Activated CD4-positive, alpha-beta memory T cell treated with anti-CD3 and anti-CD28 coated beads for 36 hours (primary cell): ENCODE data around the gene DOCK2. TPM values are rescaled to one million over a fixed set of nuclear protein-coding genes. Genes with fewer than 3 reads are reported as not detected.
"Not testable (repeated sequence)": the region's sequence is repeated elsewhere in the genome, so short reads cannot be mapped to it uniquely, and the experiment has no call there.

Experiments used
- CTCF ChIA-PET: fragments of 350-600 bp; sonication (Branson Sonifier 250); formaldehyde crosslinking; loops from one replicate; lab custom pipeline; 2021; ENCODE audit warnings: antibody characterized with exemption, inconsistent platforms; lab: Charles Lee
- POLR2A ChIA-PET: fragments of 350-600 bp; sonication (Branson Sonifier 250); formaldehyde crosslinking; loops from one replicate; lab custom pipeline; 2021; ENCODE audit warnings: antibody characterized with exemption; lab: Charles Lee
- DNase-seq: peaks from one replicate; pipeline ENCODE4 v3.0.0-alpha.2; 2020
- H3K27ac Mint-ChIP-seq: one replicate; pipeline ENCODE4 v1.8.0; 2021; ENCODE audit warnings: mixed read lengths
- H3K27me3 Mint-ChIP-seq: one replicate; pipeline ENCODE4 v1.8.0; 2021; ENCODE audit warnings: mixed read lengths
- H3K36me3 Mint-ChIP-seq: one replicate; pipeline ENCODE4 v1.8.0; 2021; ENCODE audit warnings: mixed read lengths
- H3K4me1 Mint-ChIP-seq: one replicate; pipeline ENCODE4 v1.8.0; 2021; ENCODE audit warnings: low read depth, mixed read lengths
- H3K4me3 Mint-ChIP-seq: one replicate; pipeline ENCODE4 v1.8.0; 2021; ENCODE audit warnings: mild to moderate bottlenecking, mixed read lengths
- H3K9me3 Mint-ChIP-seq: one replicate; pipeline ENCODE4 v1.8.0; 2021; ENCODE audit warnings: mixed read lengths
- intact Hi-C: fragments of 100-400 bp; cut with micrococcal nuclease; formaldehyde crosslinking; loops from one replicate; pipeline ENCODE4 v1.15.1; 2023
- total RNA-seq, 2 experiments: library from RNA; stranded (reverse); gene quantifications; one replicate each; pipeline ENCODE4 v1.2.3, GENCODE V29; 2021

DOCK2 gene
- total RNA-seq, 2 experiments from 2014 or later, result 191 to 205 TPM

GRCh38 chr5:169762338-169763095 is 125.4 kb downstream of the DOCK2 start:
- peaks cover 76% of the 10 kb centered on the region for H3K36me3 Mint-ChIP-seq
- no peak overlapping the region for H3K27ac Mint-ChIP-seq
- ChIA-PET POLR2A (no interaction called here), CTCF (no interaction called here)
- intact Hi-C loops, result no loop called here
- H3K9me3 Mint-ChIP-seq, result no peaks in the 10 kb centered on the region
- DNase-seq, result no peak
- H3K4me3 Mint-ChIP-seq, result no peak overlapping the region
- H3K27me3 Mint-ChIP-seq, result no peaks in the 10 kb centered on the region
- H3K4me1 Mint-ChIP-seq, result no peaks in the 10 kb centered on the region

GRCh38 chr5:169763376-169764017 is 126.4 kb downstream of the DOCK2 start:
- Mint-ChIP-seq H3K36me3 (peaks cover 73% of the 10 kb centered on the region), H3K27me3 (no peaks in the 10 kb centered on the region), H3K4me1 (no peaks in the 10 kb centered on the region), H3K9me3 (no peaks in the 10 kb centered on the region), H3K4me3 (no peak overlapping the region), H3K27ac (no peak overlapping the region)
- ChIA-PET CTCF (no interaction called here), POLR2A (no interaction called here)
- no peak for DNase-seq
- intact Hi-C loops, result no loop called here

GRCh38 chr5:169764018-169764378 is 126.9 kb downstream of the DOCK2 start:
- Mint-ChIP-seq H3K27me3 (no peaks in the 10 kb centered on the region), H3K36me3 (peaks cover 71% of the 10 kb centered on the region), H3K27ac (no peak overlapping the region), H3K9me3 (no peaks in the 10 kb centered on the region), H3K4me3 (no peak overlapping the region), H3K4me1 (no peaks in the 10 kb centered on the region)
- DNase-seq, result no peak
- ChIA-PET POLR2A (no interaction called here), CTCF (no interaction called here)
- intact Hi-C loops, result no loop called here

- Mint-ChIP-seq H3K4me1 (no peaks in the 10 kb centered on the region), H3K4me3 (no peak overlapping the region), H3K27me3 (no peaks in the 10 kb centered on the region), H3K9me3 (no peaks in the 10 kb centered on the region), H3K36me3 (peaks cover 66% of the 10 kb centered on the region), H3K27ac (no peak overlapping the region)
- intact Hi-C loops, result no loop called here
- POLR2A ChIA-PET, result no interaction called here
- no peak for DNase-seq
- CTCF ChIA-PET, result no interaction called here
Observed at GRCh38 chr5:169765176-169765996, 128.3 kb downstream of the DOCK2 start.

- H3K27me3 Mint-ChIP-seq, H3K4me1 Mint-ChIP-seq, CTCF ChIA-PET, DNase-seq, H3K27ac Mint-ChIP-seq, intact Hi-C loops, POLR2A ChIA-PET, H3K4me3 Mint-ChIP-seq, H3K9me3 Mint-ChIP-seq: not testable (repeated sequence)
- H3K36me3 Mint-ChIP-seq, result peaks cover 58% of the 10 kb centered on the region
Observed at GRCh38 chr5:169766943-169767342, 129.9 kb downstream of the DOCK2 start.

- peaks cover 58% of the 10 kb centered on the region for H3K36me3 Mint-ChIP-seq
- H3K4me1 Mint-ChIP-seq, result no peaks in the 10 kb centered on the region
- CTCF ChIA-PET, result no interaction called here
- POLR2A ChIA-PET, result no interaction called here
- DNase-seq, result no peak
- no peaks in the 10 kb centered on the region for H3K27me3 Mint-ChIP-seq
- no peak overlapping the region for H3K4me3 Mint-ChIP-seq
- H3K9me3 Mint-ChIP-seq, result no peaks in the 10 kb centered on the region
- no peak overlapping the region for H3K27ac Mint-ChIP-seq
- intact Hi-C loops, result no loop called here
Observed at GRCh38 chr5:169767938-169768337, 130.9 kb downstream of the DOCK2 start.

GRCh38 chr5:169768416-169768815 is 131.3 kb downstream of the DOCK2 start:
- no peaks in the 10 kb centered on the region for H3K27me3 Mint-ChIP-seq
- H3K4me1 Mint-ChIP-seq, result no peaks in the 10 kb centered on the region
- ChIA-PET CTCF (no interaction called here), POLR2A (no interaction called here)
- no peak for DNase-seq
- no peak overlapping the region for H3K4me3 Mint-ChIP-seq
- peaks cover 58% of the 10 kb centered on the region for H3K36me3 Mint-ChIP-seq
- H3K27ac Mint-ChIP-seq, result no peak overlapping the region
- H3K9me3 Mint-ChIP-seq, result no peaks in the 10 kb centered on the region
- intact Hi-C loops, result no loop called here

GRCh38 chr5:169770109-169770508 is 133.0 kb downstream of the DOCK2 start:
- Mint-ChIP-seq H3K27ac (no peak overlapping the region), H3K9me3 (no peaks in the 10 kb centered on the region), H3K4me3 (no peak overlapping the region), H3K36me3 (peaks cover 49% of the 10 kb centered on the region), H3K4me1 (no peaks in the 10 kb centered on the region), H3K27me3 (no peaks in the 10 kb centered on the region)
- CTCF ChIA-PET, result no interaction called here
- POLR2A ChIA-PET, result interaction anchor here (0.6 kb wide), 1 partner anchor 1279 kb away, joined by 4 read pairs; no protein-coding TSS in a partner anchor
- intact Hi-C loops, result no loop called here
- DNase-seq, result no peak

- ChIA-PET CTCF (no interaction called here), POLR2A (no interaction called here)
- DNase-seq, result no peak
- H3K36me3 Mint-ChIP-seq, result peaks cover 42% of the 10 kb centered on the region
- no peaks in the 10 kb centered on the region for H3K9me3 Mint-ChIP-seq
- H3K4me3 Mint-ChIP-seq, result no peak overlapping the region
- H3K27me3 Mint-ChIP-seq, result no peaks in the 10 kb centered on the region
- H3K27ac Mint-ChIP-seq, result no peak overlapping the region
- intact Hi-C loops, result no loop called here
- no peaks in the 10 kb centered on the region for H3K4me1 Mint-ChIP-seq
Observed at GRCh38 chr5:169772256-169772655, 135.2 kb downstream of the DOCK2 start.

- POLR2A ChIA-PET, result no interaction called here
Observed at GRCh38 chr5:169772688-169773087, 135.6 kb downstream of the DOCK2 start.

GRCh38 chr5:169777159-169777558 is 140.1 kb downstream of the DOCK2 start:
- Mint-ChIP-seq H3K4me1 (peaks cover 7% of the 10 kb centered on the region), H3K36me3 (peaks cover 34% of the 10 kb centered on the region), H3K4me3 (no peak overlapping the region), H3K27ac (no peak overlapping the region), H3K9me3 (no peaks in the 10 kb centered on the region), H3K27me3 (no peaks in the 10 kb centered on the region)
- ChIA-PET POLR2A (no interaction called here), CTCF (no interaction called here)
- intact Hi-C loops, result no loop called here
- no peak for DNase-seq

More at GRCh38 chr5:169772688-169773087, 135.6 kb downstream of the DOCK2 start:
- H3K4me3 Mint-ChIP-seq, result no peak overlapping the region
- DNase-seq, result no peak
- H3K27ac Mint-ChIP-seq, result no peak overlapping the region
- intact Hi-C loops, result no loop called here
- no peaks in the 10 kb centered on the region for H3K9me3 Mint-ChIP-seq
- no peaks in the 10 kb centered on the region for H3K4me1 Mint-ChIP-seq
- CTCF ChIA-PET, result no interaction called here
- peaks cover 41% of the 10 kb centered on the region for H3K36me3 Mint-ChIP-seq
- H3K27me3 Mint-ChIP-seq, result no peaks in the 10 kb centered on the region
